Measurements from ENCODE around the gene RPS21. TPM values are rescaled to one million over a fixed set of nuclear protein-coding genes. Genes with fewer than 3 reads are reported as not detected.

Gene RPS21
- total and polyA plus RNA-seq, 2 of the 13 experiments (the other 11 are each of a cell fraction or from before 2014, with no cell fraction given) = 2,647 to 11,063 TPM

GRCh38 chr20:62382306-62383198 is 4.4 kb upstream of the RPS21 start (continued):
- TF ChIP-seq, protein P1, sequence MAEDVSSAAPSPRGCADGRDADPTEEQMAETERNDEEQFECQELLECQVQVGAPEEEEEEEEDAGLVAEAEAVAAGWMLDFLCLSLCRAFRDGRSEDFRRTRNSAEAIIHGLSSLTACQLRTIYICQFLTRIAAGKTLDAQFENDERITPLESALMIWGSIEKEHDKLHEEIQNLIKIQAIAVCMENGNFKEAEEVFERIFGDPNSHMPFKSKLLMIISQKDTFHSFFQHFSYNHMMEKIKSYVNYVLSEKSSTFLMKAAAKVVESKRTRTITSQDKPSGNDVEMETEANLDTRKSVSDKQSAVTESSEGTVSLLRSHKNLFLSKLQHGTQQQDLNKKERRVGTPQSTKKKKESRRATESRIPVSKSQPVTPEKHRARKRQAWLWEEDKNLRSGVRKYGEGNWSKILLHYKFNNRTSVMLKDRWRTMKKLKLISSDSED (CRISPR knock-in tag; IDR thresholded peaks at IDR 0.05) = no peak
- TF ChIP-seq IKZF5 (CRISPR knock-in tag; IDR thresholded peaks at IDR 0.05) (peak; percentile 74; the same call in 1 of the 2 replicates), NFIC (IDR thresholded peaks at IDR 0.05; ENCODE audit: low read length) (no peak), HIVEP1 (CRISPR knock-in tag; IDR thresholded peaks at IDR 0.05) (peak; percentile 71), SALL1 (CRISPR knock-in tag; IDR thresholded peaks at IDR 0.05) (peak; percentile 89), POLR2AphosphoS5 (IDR thresholded peaks at IDR 0.05; ENCODE audit: low read depth, low read length) (peak; percentile 53; the same call in 1 of the 2 replicates), TP53 (CRISPR knock-in tag; conservative IDR thresholded peaks at IDR 0.05) (no peak), BRCA1 (CRISPR knock-in tag; IDR thresholded peaks at IDR 0.05) (peak; percentile 82; the same call in 1 of the 2 replicates), SMC3 (IDR thresholded peaks at IDR 0.05; ENCODE audit: low read length) (peak; percentile 94), SAFB2 (CRISPR knock-in tag; IDR thresholded peaks at IDR 0.05; ENCODE audit: borderline replicate concordance, low read depth) (peak; percentile 35; the same call in 1 of the 2 replicates), HDAC2 (CRISPR knock-in tag; IDR thresholded peaks at IDR 0.05) (peak; percentile 19; the same call in 1 of the 2 replicates), MXD1 (CRISPR knock-in tag; IDR thresholded peaks at IDR 0.05) (peak; percentile 65; the same call in 1 of the 2 replicates), BRD4 (CRISPR knock-in tag; IDR thresholded peaks at IDR 0.05) (peak; percentile 55; the same call in 1 of the 2 replicates), JARID2 (CRISPR knock-in tag; IDR thresholded peaks at IDR 0.05; ENCODE audit: insufficient replicate concordance) (peak; percentile 90), ZNF335 (CRISPR knock-in tag; IDR thresholded peaks at IDR 0.05) (no peak), YY1 (IDR thresholded peaks at IDR 0.05; ENCODE audit: insufficient read depth, insufficient replicate concordance, low read depth, low read length) (peak; percentile 54), SMAD1 (CRISPR knock-in tag; IDR thresholded peaks at IDR 0.05; ENCODE audit: borderline replicate concordance, low read depth) (peak; percentile 92; the same call in 1 of the 2 replicates), CC2D1A (CRISPR knock-in tag; IDR thresholded peaks at IDR 0.05) (no peak), SRF (IDR thresholded peaks at IDR 0.05; ENCODE audit: low read depth, low read length) (no peak)
- TF ChIP-seq, protein P2, sequence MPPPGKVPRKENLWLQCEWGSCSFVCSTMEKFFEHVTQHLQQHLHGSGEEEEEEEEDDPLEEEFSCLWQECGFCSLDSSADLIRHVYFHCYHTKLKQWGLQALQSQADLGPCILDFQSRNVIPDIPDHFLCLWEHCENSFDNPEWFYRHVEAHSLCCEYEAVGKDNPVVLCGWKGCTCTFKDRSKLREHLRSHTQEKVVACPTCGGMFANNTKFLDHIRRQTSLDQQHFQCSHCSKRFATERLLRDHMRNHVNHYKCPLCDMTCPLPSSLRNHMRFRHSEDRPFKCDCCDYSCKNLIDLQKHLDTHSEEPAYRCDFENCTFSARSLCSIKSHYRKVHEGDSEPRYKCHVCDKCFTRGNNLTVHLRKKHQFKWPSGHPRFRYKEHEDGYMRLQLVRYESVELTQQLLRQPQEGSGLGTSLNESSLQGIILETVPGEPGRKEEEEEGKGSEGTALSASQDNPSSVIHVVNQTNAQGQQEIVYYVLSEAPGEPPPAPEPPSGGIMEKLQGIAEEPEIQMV (CRISPR knock-in tag; IDR thresholded peaks at IDR 0.05; ENCODE audit: low read depth) = 0 out of 2 replicates have a peak, but pooled peaks have one; percentile 57
- TF ChIP-seq, protein P3, sequence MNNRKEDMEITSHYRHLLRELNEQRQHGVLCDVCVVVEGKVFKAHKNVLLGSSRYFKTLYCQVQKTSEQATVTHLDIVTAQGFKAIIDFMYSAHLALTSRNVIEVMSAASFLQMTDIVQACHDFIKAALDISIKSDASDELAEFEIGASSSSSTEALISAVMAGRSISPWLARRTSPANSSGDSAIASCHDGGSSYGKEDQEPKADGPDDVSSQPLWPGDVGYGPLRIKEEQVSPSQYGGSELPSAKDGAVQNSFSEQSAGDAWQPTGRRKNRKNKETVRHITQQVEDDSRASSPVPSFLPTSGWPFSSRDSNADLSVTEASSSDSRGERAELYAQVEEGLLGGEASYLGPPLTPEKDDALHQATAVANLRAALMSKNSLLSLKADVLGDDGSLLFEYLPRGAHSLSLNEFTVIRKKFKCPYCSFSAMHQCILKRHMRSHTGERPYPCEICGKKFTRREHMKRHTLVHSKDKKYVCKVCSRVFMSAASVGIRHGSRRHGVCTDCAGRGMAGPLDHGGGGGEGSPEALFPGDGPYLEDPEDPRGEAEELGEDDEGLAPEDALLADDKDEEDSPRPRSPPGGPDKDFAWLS (CRISPR knock-in tag; IDR thresholded peaks at IDR 0.05; ENCODE audit: borderline replicate concordance) = no peak

Measured in HepG2 (cell line).